Globus pallidus (tissue), 1 donor: ENCODE results near the gene SPECC1.
A peak's percentile ranks its signal among the peaks of the same experiment; 100 is the strongest.
"Not testable (repeated sequence)": the region's sequence is repeated elsewhere in the genome, so short reads cannot be mapped to it uniquely, and the experiment has no call there.

Experiments used
- DNase-seq: peaks from one replicate; pipeline ENCODE4 v3.0.0-alpha.2; 2015; ENCODE audit warnings: low spot score

The SPECC1 gene

DNA sequence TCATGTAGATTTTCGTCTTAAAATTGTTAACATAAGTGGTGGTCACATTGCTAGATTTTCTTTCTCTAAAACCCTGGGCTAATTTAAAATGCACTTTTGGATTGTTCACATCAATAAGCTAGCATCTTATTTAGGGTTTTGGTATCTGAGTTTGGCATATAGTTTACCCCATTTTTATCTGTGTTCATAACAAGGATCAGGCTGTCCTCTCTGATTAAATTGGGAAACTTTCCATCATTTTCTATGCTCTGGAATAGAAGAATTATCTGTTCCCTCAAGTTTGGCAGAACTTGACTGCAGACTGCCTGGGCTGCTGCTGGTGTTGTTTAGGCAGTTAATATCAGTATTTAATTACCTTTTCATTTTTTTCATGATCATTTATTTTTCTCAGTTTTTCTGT, 1.8 kb downstream of the SPECC1 start:
- DNase-seq = peak; percentile 50

DNA sequence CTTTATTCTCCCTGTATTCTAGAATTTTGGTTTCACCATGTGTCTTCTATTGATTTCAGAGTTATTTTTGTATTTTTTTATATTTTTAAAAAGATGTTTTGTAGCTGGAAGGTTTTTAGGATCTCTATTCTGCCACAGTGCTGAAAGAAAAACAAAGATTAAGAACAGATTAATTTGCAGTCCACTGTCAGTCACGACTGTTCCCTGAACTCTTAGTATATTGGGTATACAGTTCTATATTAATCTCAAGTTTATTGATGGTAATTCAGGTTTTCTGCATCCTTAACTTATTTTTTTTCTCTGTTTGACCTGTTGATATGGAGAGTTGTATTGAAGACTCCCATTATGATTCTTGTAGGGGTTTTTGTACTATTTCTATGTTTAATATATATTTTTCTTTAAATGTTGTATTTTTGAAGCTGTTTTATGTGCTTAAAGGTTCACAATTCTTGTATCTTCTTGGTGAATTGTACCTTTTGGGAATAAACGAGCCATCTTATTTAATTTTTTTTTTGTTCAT, 2.9 kb downstream of the SPECC1 start:
- no peak for DNase-seq

DNA sequence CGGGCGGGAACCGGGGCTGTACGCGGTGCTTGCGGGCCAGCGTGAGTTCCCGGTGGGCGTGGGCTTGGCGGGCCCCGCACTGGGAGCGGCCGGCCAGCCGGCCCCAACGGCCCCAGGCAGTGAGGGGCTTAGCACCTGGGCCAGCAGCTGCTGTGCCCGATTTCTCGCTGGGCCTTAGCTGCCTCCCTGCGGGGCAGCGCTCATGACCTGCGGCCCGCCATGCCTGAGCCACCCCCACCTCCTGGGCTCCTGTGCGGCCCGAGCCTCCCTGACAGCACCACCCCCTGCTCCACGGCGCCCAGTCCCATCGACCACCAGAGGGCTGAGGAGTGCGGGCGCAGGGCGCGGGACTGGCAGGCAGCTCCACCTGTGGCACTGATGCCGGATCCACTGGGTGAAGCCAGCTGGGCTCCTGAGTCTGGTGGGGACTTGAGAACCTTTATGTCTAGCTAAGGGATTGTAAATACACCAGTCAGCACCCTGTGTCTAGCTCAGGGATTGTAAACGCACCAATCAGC, 7.4 kb downstream of the SPECC1 start:
- DNase-seq = not testable (repeated sequence)

- DNase-seq = no peak
Observed at GRCh38 chr17:20022701-20023100, 13.5 kb downstream of the SPECC1 start.

- DNase-seq = no peak
Observed at GRCh38 chr17:20026960-20027359, 17.8 kb downstream of the SPECC1 start.

DNA sequence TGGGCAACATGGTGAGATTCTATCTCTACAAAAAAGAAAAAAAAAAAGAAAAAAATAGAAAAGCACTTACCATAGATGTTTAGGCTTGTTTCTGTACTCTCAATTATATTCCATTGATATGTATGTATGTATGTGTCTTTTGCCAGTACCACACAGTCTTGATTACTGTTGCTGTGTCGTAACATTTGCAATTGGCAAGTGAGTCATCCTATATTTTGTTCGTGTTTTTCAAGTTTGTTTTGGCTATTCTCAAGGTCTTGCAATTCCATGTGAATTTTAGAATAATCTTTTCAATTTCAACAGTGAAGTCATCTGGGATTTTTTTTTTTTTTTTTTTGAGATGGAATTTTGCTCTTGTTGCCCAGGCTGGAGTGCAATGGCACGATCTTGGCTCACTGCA, 19.3 kb downstream of the SPECC1 start:
- DNase-seq = no peak

- no peak for DNase-seq
Observed at GRCh38 chr17:20032636-20033035, 23.5 kb downstream of the SPECC1 start.

DNA sequence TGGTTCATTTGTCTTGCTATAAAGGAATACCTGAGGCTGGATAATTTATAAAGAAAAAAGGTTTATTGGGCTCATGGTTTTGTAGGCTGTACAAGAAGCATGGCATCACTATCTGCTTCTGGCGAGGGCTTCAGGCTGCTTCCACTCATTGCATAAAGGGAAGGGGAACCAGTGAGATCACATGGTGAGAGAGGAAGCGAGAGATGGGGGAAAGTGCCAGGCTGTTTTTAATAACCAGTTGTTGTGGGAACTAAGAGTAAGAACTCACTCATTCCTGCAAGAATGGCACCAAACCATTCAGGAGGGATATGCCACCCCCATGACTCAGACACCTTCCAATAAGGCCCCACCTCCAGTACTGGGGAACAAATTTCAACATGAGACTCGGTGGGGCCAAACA, 24.3 kb downstream of the SPECC1 start:
- DNase-seq = no peak

- DNase-seq = peak; percentile 49
Observed at GRCh38 chr17:20035501-20035900, 26.3 kb downstream of the SPECC1 start.

- not testable (repeated sequence) for DNase-seq
Observed at GRCh38 chr17:20037286-20037685, 28.1 kb downstream of the SPECC1 start.

DNA sequence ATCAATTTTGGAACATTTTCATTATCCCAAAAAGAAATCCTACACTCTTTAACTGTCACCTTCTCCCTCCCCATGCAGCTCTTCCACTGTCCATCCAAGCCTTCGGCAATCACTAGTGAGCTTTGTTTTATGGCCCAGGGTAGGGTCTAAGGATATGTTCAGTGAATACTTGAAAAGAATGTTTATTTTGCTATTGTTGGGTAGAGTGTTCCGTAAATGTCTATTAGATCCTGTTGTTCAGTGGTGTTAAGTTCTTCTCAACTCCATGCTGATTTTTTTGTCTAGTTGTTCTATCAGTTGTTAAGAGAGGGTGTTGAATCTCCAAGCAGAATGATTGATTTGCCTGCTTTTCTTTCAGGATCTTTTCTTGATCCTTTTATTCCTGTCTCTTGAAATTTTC, 29.9 kb downstream of the SPECC1 start:
- no peak for DNase-seq

DNA sequence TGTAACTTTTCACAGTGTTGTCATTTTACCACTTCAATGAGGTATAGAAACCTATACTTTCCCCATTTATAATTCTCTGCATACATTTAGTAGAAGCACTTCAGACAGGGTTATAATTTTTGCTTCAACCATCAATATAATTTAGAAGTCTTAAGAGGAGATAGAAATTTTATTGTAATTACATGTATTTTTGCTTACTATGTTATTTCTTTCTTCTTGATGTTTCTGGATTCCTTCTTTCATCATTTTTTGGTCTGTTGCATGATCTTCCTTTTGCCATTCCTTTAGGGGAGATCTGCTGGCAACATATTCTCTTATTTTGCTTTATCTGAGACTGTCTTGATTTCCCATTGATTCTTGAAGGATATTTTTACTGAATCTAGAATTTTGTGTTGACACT, 31.1 kb downstream of the SPECC1 start:
- DNase-seq = no peak

DNA sequence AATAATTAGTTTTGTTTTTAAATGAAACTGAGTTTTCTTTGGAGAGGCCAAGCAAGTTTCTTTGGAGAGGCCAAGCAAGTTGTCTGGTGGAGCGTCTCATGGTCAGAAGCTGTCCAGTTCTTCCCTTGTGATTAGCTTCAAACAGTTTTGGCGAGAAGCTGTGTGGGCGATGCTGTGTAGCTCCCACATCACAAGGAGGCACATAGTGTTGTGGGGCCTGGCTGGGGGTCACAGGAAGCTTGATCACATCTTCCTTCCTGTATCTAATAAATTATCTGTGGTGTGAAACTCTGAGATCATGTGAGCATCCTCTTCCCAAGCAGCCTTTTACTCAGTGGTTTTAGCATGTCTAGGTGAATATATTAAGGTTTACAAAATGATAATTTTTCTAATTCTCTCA, 33.9 kb downstream of the SPECC1 start:
- DNase-seq = no peak

GRCh38 chr17:20045476-20045875, 36.3 kb downstream of the SPECC1 start:
- no peak for DNase-seq

GRCh38 chr17:20046629-20047028, 37.5 kb downstream of the SPECC1 start:
- DNase-seq = no peak

GRCh38 chr17:20051624-20052023, 42.5 kb downstream of the SPECC1 start:
- DNase-seq = no peak

DNA sequence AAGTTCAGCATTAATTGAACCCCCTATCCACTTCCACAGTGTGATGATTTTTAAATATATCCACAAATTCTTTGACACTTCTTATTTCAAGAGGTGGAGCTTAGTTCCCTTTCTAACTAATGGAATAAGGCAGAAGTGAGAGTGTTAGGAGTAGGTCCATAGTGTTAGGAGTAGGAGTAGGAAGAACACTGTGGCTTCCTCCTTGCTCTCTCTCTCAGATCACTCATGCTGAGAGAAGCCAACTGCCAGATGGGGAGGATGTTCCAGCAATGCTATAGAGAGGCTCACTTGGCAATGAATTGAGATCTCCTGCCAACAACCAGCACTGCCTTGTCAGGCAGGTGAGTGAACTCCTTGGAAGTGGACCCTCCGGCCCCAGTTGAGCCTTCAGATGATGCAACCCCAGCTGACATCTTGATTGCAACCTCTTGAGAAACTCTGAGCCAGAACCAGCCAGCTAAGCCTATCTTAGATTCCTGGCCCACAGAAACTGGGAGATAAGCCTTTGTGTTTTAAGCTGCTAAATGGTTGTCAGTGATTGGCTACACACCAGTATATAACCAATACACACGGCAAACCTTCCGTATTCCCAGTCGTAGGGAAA, 44.3 kb downstream of the SPECC1 start:
- no peak for DNase-seq

DNA sequence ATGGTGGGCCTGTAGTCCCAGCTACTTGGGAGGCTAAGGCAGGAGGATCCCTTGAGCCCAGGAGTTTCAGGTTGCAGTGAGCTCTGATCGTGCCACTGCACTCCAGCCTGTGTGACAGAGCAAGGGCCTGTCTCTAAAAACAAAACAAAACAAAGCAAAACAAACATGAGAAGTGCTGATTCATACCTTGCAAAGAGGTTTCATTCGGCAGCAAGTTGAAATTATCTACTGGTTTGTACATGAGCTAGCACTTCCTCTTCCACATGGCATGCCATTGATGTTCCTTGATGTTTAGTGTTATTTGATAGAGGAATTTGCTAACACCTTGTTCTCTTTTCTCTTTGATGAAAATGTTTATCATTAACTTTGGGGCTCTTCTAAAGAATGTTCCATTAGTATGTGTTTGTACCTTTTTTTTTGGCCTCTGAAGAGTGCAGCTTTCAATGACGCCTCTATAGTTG, 50.6 kb downstream of the SPECC1 start:
- DNase-seq = no peak

GRCh38 chr17:20063665-20064648, 54.8 kb downstream of the SPECC1 start:
- peak; percentile 85 for DNase-seq

DNA sequence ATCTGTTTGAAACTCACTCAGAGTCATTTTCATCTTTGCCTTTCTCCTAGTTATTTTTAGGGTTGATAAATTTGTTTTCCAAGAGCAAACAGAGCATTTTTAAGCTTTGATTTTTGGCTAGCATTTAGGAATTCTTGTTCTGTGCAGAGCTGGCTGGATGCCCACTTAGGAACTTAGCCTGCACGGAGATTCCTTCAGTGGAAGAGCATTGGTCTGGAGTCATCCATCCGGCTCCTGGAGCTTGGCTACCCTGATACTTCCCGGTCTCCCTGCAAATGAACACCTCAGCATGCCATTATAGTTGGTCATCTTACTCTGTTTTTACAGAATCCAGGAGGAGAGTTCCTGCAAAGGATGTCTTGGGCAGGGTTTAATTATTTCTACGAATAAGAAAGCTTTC, 57.1 kb downstream of the SPECC1 start:
- DNase-seq = no peak

DNA sequence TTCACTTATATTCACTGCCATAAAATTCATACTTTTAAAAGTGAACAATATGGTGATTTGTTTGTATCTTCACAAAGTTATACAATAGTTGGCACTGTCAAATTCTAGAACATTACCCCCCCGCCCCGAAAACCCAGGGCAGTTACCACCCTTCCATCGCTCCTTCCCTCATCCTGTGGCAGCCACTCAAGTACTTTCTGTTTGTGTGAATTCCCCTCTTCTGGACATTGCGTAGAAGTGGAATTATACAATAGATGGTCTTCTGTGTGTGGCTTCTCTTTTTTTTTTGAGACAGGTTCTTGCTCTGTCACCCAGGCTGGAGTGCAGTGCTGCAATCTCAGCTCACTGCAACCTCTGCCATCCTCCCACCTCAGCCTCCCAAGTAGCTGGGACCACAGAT, 58.6 kb downstream of the SPECC1 start:
- no peak for DNase-seq

DNA sequence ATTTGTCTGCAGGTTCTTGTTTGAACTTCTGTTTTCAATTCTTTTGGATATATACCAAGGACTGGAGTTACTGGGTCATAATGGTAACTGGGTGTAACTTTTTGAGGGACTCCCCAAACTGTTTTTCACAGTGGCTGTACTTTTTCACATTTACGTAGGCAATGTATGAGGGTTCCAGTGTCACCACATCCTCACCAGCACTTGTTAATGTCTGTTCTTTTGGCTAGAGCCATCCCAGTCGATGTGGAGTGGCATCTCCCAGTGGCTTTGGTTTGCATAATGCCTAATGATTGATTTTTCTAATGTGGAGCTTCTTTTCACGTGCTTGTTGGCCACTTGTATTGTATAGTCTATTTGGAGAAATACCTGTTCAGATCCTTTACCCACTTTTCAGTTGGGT, 59.3 kb downstream of the SPECC1 start:
- no peak for DNase-seq
